NCI-H2081 (cell line): Measurements from ENCODE around the gene LHX8.
A peak's percentile ranks its signal among the peaks of the same experiment; 100 is the strongest.

Experiments used
- DNase-seq, 2 experiments: peaks; one replicate each; lab custom pipeline; 2025; lab: John Stamatoyannopoulos, UW

Gene LHX8

GRCh38 chr1:75203415-75204277, 69.5 kb downstream of the LHX8 start:
- DNase-seq: peak; percentile 5 to 56

GRCh38 chr1:75208862-75209261, 74.7 kb downstream of the LHX8 start:
- no peak for DNase-seq
